PC-3 (cell line): ENCODE results near the gene PPP3R1. TPM values are rescaled to one million over a fixed set of nuclear protein-coding genes. Genes with fewer than 3 reads are reported as not detected.

ENCODE experiments used
- ATAC-seq: fragments of 200-7000 bp; cut with Tn5 transposase; 2 replicates; pipeline ENCODE4 v1.9.1; 2020; ENCODE audit warnings: mild to moderate bottlenecking, moderate library complexity
- BruUV-seq: library from RNA; stranded (reverse); fragments of 400-500 nt; replicated peaks from 2 replicates; lab custom pipeline; 2021; lab: Mats Ljungman, UMichigan
- CTCF ChIA-PET: fragments of 300-600 bp; sonication (Branson Sonifier 250); formaldehyde crosslinking; loops from one replicate; lab custom pipeline; 2022; ENCODE audit warnings: antibody characterized with exemption; lab: Charles Lee
- POLR2A ChIA-PET: fragments of 300-600 bp; sonication (Branson Sonifier 250); formaldehyde crosslinking; loops from one replicate; lab custom pipeline; 2022; ENCODE audit warnings: antibody characterized with exemption; ENCODE audit not compliant: unreplicated experiment; lab: Charles Lee
- DNase-seq: peaks from one replicate; pipeline ENCODE4 v3.0.0-alpha.2; 2015
- H2AFZ ChIP-seq: fragments of 300-600 bp; sonication (generic); 2 replicates; pipeline ENCODE4 v1.6.0; 2016; ENCODE audit warnings: antibody characterized with exemption, low read length
- H3F3A ChIP-seq: fragments of 300-600 bp; sonication (generic); one replicate; pipeline ENCODE4 v1.6.0; 2017; ENCODE audit warnings: antibody characterized with exemption, low read length, control low read depth, mild to moderate bottlenecking; ENCODE audit not compliant: unreplicated experiment
- H3K27ac ChIP-seq: fragments of 300-600 bp; sonication (generic); 2 replicates; pipeline ENCODE4 v1.5.1; 2016; ENCODE audit warnings: mild to moderate bottlenecking, low read length
- H3K27me3 ChIP-seq: fragments of 300-600 bp; sonication (generic); 2 replicates; pipeline ENCODE4 v1.6.1; 2016; ENCODE audit warnings: low read length, mixed read lengths
- H3K36me3 ChIP-seq: fragments of 300-600 bp; sonication (generic); 2 replicates; pipeline ENCODE4 v1.6.1; 2016; ENCODE audit warnings: low read depth, mixed run types, low read length, mixed read lengths
- H3K4me1 ChIP-seq: fragments of 300-600 bp; sonication (generic); 2 replicates; pipeline ENCODE4 v1.5.1; 2016; ENCODE audit warnings: low read length; ENCODE audit not compliant: insufficient read depth
- H3K4me2 ChIP-seq: fragments of 300-600 bp; sonication (generic); 2 replicates; pipeline ENCODE4 v1.6.0; 2016; ENCODE audit warnings: low read length
- H3K4me3 ChIP-seq: fragments of 300-600 bp; sonication (generic); 2 replicates; pipeline ENCODE4 v1.5.1; 2016; ENCODE audit warnings: mild to moderate bottlenecking, low read length, mixed read lengths
- H3K79me2 ChIP-seq: fragments of 300-600 bp; sonication (generic); 2 replicates; pipeline ENCODE4 v1.6.1; 2017; ENCODE audit warnings: low read length, mixed read lengths
- H3K9ac ChIP-seq: fragments of 300-600 bp; sonication (generic); 2 replicates; pipeline ENCODE4 v1.6.0; 2016; ENCODE audit warnings: mild to moderate bottlenecking, low read length
- H3K9me2 ChIP-seq: fragments of 300-600 bp; sonication (generic); replicated peaks from 2 replicates; pipeline ENCODE4 v1.6.1; 2016; ENCODE audit warnings: mixed run types, low read length, mixed read lengths
- H3K9me3 ChIP-seq: fragments of 300-600 bp; sonication (generic); 2 replicates; pipeline ENCODE4 v1.6.1; 2016; ENCODE audit warnings: low read length, mixed read lengths
- H4K20me1 ChIP-seq: fragments of 300-600 bp; sonication (generic); 2 replicates; pipeline ENCODE4 v1.6.1; 2016; ENCODE audit warnings: low read length, mixed read lengths
- EZH2 ChIP-seq: fragments of 300-600 bp; sonication (generic); IDR thresholded peaks from one replicate; pipeline ENCODE4 v1.6.1; 2017; ENCODE audit warnings: antibody characterized with exemption, mild to moderate bottlenecking, low read length; ENCODE audit not compliant: unreplicated experiment
- EZH2phosphoT487 ChIP-seq: fragments of 300-600 bp; sonication (generic); IDR thresholded peaks from 2 replicates; pipeline ENCODE4 v1.6.1; 2018; ENCODE audit warnings: mild to moderate bottlenecking, antibody characterized with exemption, low read length, borderline replicate concordance
- intact Hi-C: fragments of 100-400 bp; cut with micrococcal nuclease; formaldehyde crosslinking; loops from 2 replicates; pipeline ENCODE4 v1.9.0; 2023
- total RNA-seq: library from RNA; depleted of rRNA; stranded (reverse); fragments of >200 nt; gene quantifications from 2 replicates; pipeline ENCODE4 v1.2.3, GENCODE V29; 2014
- TF ChIP-seq, protein P1 (sequence below): fragments of 300-600 bp; sonication (generic); conservative IDR thresholded peaks from 2 replicates; pipeline ENCODE4 v1.5.1; 2017; ENCODE audit warnings: antibody characterized with exemption, low read depth, mild to moderate bottlenecking, low read length

PPP3R1 gene
- total RNA-seq, 1 experiment from 2014 or later: 13.7 TPM

DNA sequence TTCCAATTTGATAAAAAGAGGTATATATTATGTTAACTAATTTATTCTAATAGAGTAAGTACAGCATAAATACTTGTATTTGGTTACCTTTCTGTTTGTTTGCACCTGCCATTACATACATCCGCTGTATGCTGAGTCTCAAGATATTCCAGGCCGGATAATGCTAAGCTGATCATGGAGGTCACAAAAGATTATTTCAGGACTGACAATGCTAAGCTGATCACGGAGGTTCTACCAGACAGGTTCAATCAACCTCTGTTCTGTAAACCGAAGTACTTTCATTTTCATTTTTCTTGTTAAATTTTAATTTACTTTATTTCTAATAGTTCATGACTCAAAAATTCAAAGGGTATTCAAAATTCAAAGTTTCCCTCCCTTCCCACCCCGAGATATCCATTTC lies 63.5 kb downstream of the PPP3R1 start:
- intact Hi-C loops: no loop called here
- H3K9me3 ChIP-seq: no peaks in the 10 kb centered on the region
- ChIA-PET POLR2A (no interaction called here), CTCF (interaction anchor here (0.6 kb wide), 1 partner anchor 406 kb away, joined by 3 read pairs; no protein-coding TSS in a partner anchor)
- H3K27ac ChIP-seq: no peak overlapping the region
- H3K27me3 ChIP-seq: no peaks in the 10 kb centered on the region
- ATAC-seq: no peak
- no peak for DNase-seq
- no TSS peak for BruUV-seq
- no peak overlapping the region for H3K9ac ChIP-seq
- H3F3A ChIP-seq: peaks cover 4% of the 10 kb centered on the region
- TF ChIP-seq, protein P1, sequence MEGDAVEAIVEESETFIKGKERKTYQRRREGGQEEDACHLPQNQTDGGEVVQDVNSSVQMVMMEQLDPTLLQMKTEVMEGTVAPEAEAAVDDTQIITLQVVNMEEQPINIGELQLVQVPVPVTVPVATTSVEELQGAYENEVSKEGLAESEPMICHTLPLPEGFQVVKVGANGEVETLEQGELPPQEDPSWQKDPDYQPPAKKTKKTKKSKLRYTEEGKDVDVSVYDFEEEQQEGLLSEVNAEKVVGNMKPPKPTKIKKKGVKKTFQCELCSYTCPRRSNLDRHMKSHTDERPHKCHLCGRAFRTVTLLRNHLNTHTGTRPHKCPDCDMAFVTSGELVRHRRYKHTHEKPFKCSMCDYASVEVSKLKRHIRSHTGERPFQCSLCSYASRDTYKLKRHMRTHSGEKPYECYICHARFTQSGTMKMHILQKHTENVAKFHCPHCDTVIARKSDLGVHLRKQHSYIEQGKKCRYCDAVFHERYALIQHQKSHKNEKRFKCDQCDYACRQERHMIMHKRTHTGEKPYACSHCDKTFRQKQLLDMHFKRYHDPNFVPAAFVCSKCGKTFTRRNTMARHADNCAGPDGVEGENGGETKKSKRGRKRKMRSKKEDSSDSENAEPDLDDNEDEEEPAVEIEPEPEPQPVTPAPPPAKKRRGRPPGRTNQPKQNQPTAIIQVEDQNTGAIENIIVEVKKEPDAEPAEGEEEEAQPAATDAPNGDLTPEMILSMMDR: no peak
- TF ChIP-seq EZH2: no peak
- TF ChIP-seq EZH2phosphoT487: no peak
- peaks cover 70% of the 10 kb centered on the region for H3K79me2 ChIP-seq
- H3K4me2 ChIP-seq: no peak overlapping the region
- no peaks in the 10 kb centered on the region for H3K9me2 ChIP-seq
- H3K36me3 ChIP-seq: peaks cover 21% of the 10 kb centered on the region
- H4K20me1 ChIP-seq: peaks cover 16% of the 10 kb centered on the region
- H3K4me3 ChIP-seq: no peak overlapping the region
- H3K4me1 ChIP-seq: peaks cover 32% of the 10 kb centered on the region
- H2AFZ ChIP-seq: no peak overlapping the region

DNA sequence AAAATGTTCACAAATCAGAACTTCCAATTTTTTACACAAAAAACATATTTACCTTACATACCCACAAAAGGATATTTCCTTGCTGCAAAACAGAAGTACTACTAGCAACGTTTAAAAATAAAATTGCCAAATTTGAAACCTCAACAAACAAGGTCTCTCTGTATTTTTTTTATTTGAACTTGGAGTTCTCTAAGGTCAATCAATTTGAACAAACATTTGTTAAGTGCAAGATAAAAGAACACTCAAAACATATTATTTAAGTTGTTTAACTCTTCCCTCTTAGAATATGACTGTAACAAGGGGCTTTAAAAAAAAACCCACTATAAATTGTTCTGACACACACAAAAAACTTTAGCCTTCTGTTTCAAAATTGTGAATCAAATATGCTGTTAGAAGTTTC lies 65.0 kb downstream of the PPP3R1 start:
- intact Hi-C loops: no loop called here
- Histone ChIP-seq H3K27me3 (no peaks in the 10 kb centered on the region), H3K4me1 (peaks cover 20% of the 10 kb centered on the region)

More for the DNA sequence above, 65.0 kb downstream of the PPP3R1 start:
- POLR2A ChIA-PET: no interaction called here
- H4K20me1 ChIP-seq: peaks cover 7% of the 10 kb centered on the region; the same call in 1 of the 2 replicates
- CTCF ChIA-PET: no interaction called here
- H2AFZ ChIP-seq: no peak overlapping the region
- H3K27ac ChIP-seq: no peak overlapping the region
- no peak overlapping the region for H3K9ac ChIP-seq
- ATAC-seq (no peak), DNase-seq (no peak)
- BruUV-seq: no TSS peak
- peaks cover 21% of the 10 kb centered on the region for H3K36me3 ChIP-seq
- TF ChIP-seq EZH2 (no peak), EZH2phosphoT487 (no peak)
- TF ChIP-seq, protein P1: no peak
- no peaks in the 10 kb centered on the region for H3K9me3 ChIP-seq
- H3K9me2 ChIP-seq: no peaks in the 10 kb centered on the region
- peaks cover 4% of the 10 kb centered on the region for H3F3A ChIP-seq
- no peak overlapping the region for H3K4me2 ChIP-seq
- H3K4me3 ChIP-seq: no peak overlapping the region
- peaks cover 56% of the 10 kb centered on the region for H3K79me2 ChIP-seq
